ENCODE results near the gene TMEM208. TPM values are rescaled to one million over a fixed set of nuclear protein-coding genes. Genes with fewer than 3 reads are reported as not detected.

The TMEM208 gene
- total RNA-seq, 1 experiment from 2014 or later: 48.4 TPM

DNA sequence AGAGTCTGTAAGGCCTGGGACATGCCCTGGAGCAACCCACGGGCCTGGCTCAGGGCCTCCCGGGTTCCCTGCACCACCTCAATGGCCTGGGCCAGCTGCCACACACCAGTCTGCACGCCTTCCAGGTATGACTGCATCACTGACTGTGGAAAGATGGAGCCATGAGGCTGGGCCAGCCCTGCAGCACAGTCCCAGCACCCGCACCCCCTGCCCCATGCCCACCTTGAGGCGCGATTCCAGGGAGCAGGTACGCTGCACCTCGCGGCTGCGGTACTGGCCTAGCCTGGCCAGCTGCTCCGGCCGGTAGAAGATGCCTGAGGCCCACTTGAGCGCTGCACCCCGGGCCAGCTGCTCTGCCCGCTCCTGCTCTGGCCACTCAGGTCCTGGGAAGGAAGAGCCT is 38.1 kb upstream of the TMEM208 start:
- peaks cover 29% of the 10 kb centered on the region for H3K27me3 Mint-ChIP-seq (ENCODE audit: low read depth)
- peak; percentile 9 for DNase-seq (ENCODE audit: low spot score)
- H3K4me3 Mint-ChIP-seq: no peak overlapping the region
- H3K4me1 Mint-ChIP-seq: peaks cover 40% of the 10 kb centered on the region
- H3K9me3 Mint-ChIP-seq: no peaks in the 10 kb centered on the region
- peaks cover 5% of the 10 kb centered on the region; the same call in 1 of the 2 replicates for H3K36me3 Mint-ChIP-seq
- ChIA-PET POLR2A (no interaction called here), CTCF (interaction anchor here (1.7 to 1.8 kb wide), 2 partner anchors 10 to 34 kb away, joined by 8 to 9 read pairs; partner anchors contain the start of gene ELMO3)
- no peak overlapping the region for H3K27ac Mint-ChIP-seq
- TF ChIP-seq CREB1 (CRISPR knock-in tag; IDR thresholded peaks at IDR 0.05): no peak
- no peak for TF ChIP-seq ZNF232 (CRISPR knock-in tag; IDR thresholded peaks at IDR 0.05)
- TF ChIP-seq, protein P1, sequence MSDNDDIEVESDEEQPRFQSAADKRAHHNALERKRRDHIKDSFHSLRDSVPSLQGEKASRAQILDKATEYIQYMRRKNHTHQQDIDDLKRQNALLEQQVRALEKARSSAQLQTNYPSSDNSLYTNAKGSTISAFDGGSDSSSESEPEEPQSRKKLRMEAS (CRISPR knock-in tag; IDR thresholded peaks at IDR 0.05): no peak
- TF ChIP-seq, protein P2, sequence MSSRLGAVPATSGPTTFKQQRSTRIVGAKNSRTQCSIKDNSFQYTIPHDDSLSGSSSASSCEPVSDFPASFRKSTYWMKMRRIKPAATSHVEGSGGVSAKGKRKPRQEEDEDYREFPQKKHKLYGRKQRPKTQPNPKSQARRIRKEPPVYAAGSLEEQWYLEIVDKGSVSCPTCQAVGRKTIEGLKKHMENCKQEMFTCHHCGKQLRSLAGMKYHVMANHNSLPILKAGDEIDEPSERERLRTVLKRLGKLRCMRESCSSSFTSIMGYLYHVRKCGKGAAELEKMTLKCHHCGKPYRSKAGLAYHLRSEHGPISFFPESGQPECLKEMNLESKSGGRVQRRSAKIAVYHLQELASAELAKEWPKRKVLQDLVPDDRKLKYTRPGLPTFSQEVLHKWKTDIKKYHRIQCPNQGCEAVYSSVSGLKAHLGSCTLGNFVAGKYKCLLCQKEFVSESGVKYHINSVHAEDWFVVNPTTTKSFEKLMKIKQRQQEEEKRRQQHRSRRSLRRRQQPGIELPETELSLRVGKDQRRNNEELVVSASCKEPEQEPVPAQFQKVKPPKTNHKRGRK (CRISPR knock-in tag; IDR thresholded peaks at IDR 0.05; ENCODE audit: borderline replicate concordance): no peak
- TF ChIP-seq ZNF138 (CRISPR knock-in tag; conservative IDR thresholded peaks at IDR 0.05): no peak
- TF ChIP-seq, protein P3, sequence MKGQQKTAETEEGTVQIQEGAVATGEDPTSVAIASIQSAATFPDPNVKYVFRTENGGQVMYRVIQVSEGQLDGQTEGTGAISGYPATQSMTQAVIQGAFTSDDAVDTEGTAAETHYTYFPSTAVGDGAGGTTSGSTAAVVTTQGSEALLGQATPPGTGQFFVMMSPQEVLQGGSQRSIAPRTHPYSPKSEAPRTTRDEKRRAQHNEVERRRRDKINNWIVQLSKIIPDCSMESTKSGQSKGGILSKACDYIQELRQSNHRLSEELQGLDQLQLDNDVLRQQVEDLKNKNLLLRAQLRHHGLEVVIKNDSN (CRISPR knock-in tag; IDR thresholded peaks at IDR 0.05): no peak
- no peak for TF ChIP-seq ZNF416 (CRISPR knock-in tag; IDR thresholded peaks at IDR 0.05)
- TF ChIP-seq CREM (CRISPR knock-in tag; IDR thresholded peaks at IDR 0.05): no peak
- TF ChIP-seq, protein P4, sequence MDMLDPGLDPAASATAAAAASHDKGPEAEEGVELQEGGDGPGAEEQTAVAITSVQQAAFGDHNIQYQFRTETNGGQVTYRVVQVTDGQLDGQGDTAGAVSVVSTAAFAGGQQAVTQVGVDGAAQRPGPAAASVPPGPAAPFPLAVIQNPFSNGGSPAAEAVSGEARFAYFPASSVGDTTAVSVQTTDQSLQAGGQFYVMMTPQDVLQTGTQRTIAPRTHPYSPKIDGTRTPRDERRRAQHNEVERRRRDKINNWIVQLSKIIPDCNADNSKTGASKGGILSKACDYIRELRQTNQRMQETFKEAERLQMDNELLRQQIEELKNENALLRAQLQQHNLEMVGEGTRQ (CRISPR knock-in tag; IDR thresholded peaks at IDR 0.05): no peak
- TF ChIP-seq RORB (CRISPR knock-in tag; IDR thresholded peaks at IDR 0.05): no peak
- TF ChIP-seq TCF7 (CRISPR knock-in tag; IDR thresholded peaks at IDR 0.05; ENCODE audit: low read depth): no peak
- TF ChIP-seq, protein P5, sequence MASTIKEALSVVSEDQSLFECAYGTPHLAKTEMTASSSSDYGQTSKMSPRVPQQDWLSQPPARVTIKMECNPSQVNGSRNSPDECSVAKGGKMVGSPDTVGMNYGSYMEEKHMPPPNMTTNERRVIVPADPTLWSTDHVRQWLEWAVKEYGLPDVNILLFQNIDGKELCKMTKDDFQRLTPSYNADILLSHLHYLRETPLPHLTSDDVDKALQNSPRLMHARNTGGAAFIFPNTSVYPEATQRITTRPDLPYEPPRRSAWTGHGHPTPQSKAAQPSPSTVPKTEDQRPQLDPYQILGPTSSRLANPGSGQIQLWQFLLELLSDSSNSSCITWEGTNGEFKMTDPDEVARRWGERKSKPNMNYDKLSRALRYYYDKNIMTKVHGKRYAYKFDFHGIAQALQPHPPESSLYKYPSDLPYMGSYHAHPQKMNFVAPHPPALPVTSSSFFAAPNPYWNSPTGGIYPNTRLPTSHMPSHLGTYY (CRISPR knock-in tag; IDR thresholded peaks at IDR 0.05): no peak
- ATAC-seq: no peak

DNA sequence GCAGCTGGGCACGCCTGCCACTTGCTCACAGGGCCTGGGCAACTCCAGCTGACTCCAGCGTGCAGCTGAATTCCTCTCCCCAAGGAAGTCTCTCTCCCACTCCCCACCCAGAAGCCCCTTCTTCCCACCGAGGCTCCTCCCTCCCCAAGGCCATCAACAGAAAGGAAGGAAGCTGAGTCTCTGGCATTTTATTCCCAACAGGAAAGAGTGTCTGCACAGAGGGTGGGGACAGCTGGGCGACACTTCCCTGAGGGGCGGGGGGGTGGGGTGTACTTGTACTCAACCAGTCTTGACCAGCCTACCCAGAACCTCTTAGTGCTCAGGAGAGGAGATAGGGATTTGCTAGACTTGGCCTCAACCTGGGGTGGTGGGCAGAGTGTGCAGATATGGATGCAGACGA is 36.9 kb upstream of the TMEM208 start, which contains the start of gene EXOC3L1:
EXOC3L1 (minus strand) TSS at position 96 of the 400 bp plus-strand sequence. CDS start 460 bp downstream, outside the sequence.
- H3K4me3 Mint-ChIP-seq: peak within 1 kb of the TSS; percentile 41
- DNase-seq (ENCODE audit: low spot score) (peak; percentile 29), ATAC-seq (no peak; the same call in 1 of the 2 replicates)
- TF ChIP-seq FOXP1 (CRISPR knock-in tag; IDR thresholded peaks at IDR 0.05; ENCODE audit: borderline replicate concordance) (no peak), JAZF1 (CRISPR knock-in tag; IDR thresholded peaks at IDR 0.05) (no peak)
- H3K27me3 Mint-ChIP-seq (ENCODE audit: low read depth): peaks cover 20% of the 10 kb centered on the region
- CTCF ChIA-PET: interaction anchor here (0.7 to 1.9 kb wide), 11 partner anchors 9 to 242 kb away, joined by 3 to 9 read pairs (median 4); partner anchors contain the start of genes CES3, ELMO3 and NOL3
- POLR2A ChIA-PET: interaction anchor here (1.2 kb wide), 1 partner anchor 37 kb away, joined by 5 read pairs; the partner anchor contains the start of gene TMEM208
- peaks cover 39% of the 10 kb centered on the region for H3K4me1 Mint-ChIP-seq
- H3K36me3 Mint-ChIP-seq: peaks cover 14% of the 10 kb centered on the region; the same call in 1 of the 2 replicates
- H3K27ac Mint-ChIP-seq: no peak within 1 kb of the TSS
- H3K9me3 Mint-ChIP-seq: no peaks in the 10 kb centered on the region

DNA sequence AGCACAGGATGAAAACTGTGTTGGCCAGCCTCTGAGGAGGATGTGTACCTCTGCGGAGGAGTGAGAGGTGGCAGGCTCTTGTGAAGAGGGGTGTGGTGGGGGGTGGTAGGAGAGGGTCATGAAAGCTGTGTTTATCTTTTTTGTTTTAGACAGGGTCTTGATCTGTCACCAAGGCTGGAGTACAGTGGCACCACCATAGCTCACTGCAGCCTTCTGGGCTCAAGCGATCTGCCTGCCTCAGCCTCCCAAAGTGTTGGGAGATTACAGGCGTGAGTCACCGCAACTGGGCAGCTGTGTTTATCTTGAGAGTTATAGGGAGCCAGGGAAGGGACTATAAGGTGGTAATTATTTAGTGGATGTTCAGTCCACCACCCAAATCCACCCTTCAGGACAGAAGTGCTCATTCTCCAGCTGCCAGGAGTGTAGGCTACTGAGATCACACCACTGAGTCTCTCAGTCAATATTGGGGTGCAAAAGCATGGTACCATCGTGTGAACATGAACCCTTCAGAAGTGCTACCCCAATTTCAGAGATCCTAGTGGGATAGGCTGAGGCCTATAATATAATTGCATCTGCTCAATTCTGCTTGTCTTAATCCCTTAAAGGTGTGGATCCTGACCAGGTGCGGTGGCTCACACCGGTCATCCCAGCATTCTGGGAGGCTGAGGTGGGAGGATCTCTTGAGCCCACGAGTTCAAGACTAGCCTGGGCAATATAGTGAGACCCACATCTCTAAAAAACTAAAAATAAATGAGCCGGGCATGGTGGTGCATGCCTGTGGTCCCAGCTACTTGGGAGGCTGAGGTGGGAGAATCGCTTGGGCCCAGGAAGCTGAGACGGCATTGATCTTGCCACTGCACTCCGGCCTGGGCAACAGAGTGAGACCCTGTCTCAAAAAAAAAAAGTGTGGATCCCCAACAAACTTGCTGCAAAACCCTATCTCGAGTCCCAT is 36.2 kb upstream of the TMEM208 start:
- H3K27ac Mint-ChIP-seq: no peak overlapping the region
- H3K9me3 Mint-ChIP-seq: no peaks in the 10 kb centered on the region
- ChIA-PET POLR2A (interaction anchor here (1.2 kb wide), 1 partner anchor 36 kb away, joined by 5 read pairs; the partner anchor contains the start of gene TMEM208), CTCF (interaction anchor here (0.7 to 1.9 kb wide), 10 partner anchors 9 to 241 kb away, joined by 3 to 8 read pairs (median 4); partner anchors contain the start of genes CES3 and NOL3)
- H3K27me3 Mint-ChIP-seq (ENCODE audit: low read depth): peaks cover 13% of the 10 kb centered on the region
- H3K4me3 Mint-ChIP-seq: no peak overlapping the region
- TF ChIP-seq ZNF416 (CRISPR knock-in tag; IDR thresholded peaks at IDR 0.05) (no peak), EMX1 (CRISPR knock-in tag; IDR thresholded peaks at IDR 0.05) (no peak), ATF1 (CRISPR knock-in tag; IDR thresholded peaks at IDR 0.05) (no peak), TCF7 (CRISPR knock-in tag; IDR thresholded peaks at IDR 0.05; ENCODE audit: low read depth) (no peak), OVOL2 (CRISPR knock-in tag; IDR thresholded peaks at IDR 0.05; ENCODE audit: borderline replicate concordance) (no peak)
- TF ChIP-seq, protein P2 (CRISPR knock-in tag; IDR thresholded peaks at IDR 0.05; ENCODE audit: borderline replicate concordance): no peak
- TF ChIP-seq, protein P6, sequence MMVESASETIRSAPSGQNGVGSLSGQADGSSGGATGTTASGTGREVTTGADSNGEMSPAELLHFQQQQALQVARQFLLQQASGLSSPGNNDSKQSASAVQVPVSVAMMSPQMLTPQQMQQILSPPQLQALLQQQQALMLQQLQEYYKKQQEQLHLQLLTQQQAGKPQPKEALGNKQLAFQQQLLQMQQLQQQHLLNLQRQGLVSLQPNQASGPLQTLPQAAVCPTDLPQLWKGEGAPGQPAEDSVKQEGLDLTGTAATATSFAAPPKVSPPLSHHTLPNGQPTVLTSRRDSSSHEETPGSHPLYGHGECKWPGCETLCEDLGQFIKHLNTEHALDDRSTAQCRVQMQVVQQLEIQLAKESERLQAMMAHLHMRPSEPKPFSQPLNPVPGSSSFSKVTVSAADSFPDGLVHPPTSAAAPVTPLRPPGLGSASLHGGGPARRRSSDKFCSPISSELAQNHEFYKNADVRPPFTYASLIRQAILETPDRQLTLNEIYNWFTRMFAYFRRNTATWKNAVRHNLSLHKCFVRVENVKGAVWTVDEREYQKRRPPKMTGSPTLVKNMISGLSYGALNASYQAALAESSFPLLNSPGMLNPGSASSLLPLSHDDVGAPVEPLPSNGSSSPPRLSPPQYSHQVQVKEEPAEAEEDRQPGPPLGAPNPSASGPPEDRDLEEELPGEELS (CRISPR knock-in tag; IDR thresholded peaks at IDR 0.05): no peak
- no peak for DNase-seq (ENCODE audit: low spot score)
- no peak for ATAC-seq
- H3K36me3 Mint-ChIP-seq: peaks cover 21% of the 10 kb centered on the region
- peaks cover 32% of the 10 kb centered on the region for H3K4me1 Mint-ChIP-seq

All from WTC11 (cell line).